ENCODE data around the gene CCDC13.

The CCDC13 gene

GRCh38 chr3:42805141-42805821 lies 32.2 kb upstream of the CCDC13 start (continued):
- TF ChIP-seq CREB5 (CRISPR knock-in tag; IDR thresholded peaks at IDR 0.05; ENCODE audit: low read depth): no peak
- no peak for TF ChIP-seq ISL1 (CRISPR knock-in tag; IDR thresholded peaks at IDR 0.05)

- no peak; the same call in 1 of the 3 replicates for ATAC-seq
- TF ChIP-seq SNAI2 (CRISPR knock-in tag; IDR thresholded peaks at IDR 0.05) (no peak), OSR1 (CRISPR knock-in tag; IDR thresholded peaks at IDR 0.05) (no peak), GLIS3 (CRISPR knock-in tag; IDR thresholded peaks at IDR 0.05) (no peak), ZNF70 (CRISPR knock-in tag; IDR thresholded peaks at IDR 0.05) (no peak), PPARA (CRISPR knock-in tag; IDR thresholded peaks at IDR 0.05; ENCODE audit: borderline replicate concordance) (no peak), ZFP30 (CRISPR knock-in tag; IDR thresholded peaks at IDR 0.05) (no peak), TOX (CRISPR knock-in tag; IDR thresholded peaks at IDR 0.05; ENCODE audit: borderline replicate concordance) (no peak), TCF4 (CRISPR knock-in tag; IDR thresholded peaks at IDR 0.05; ENCODE audit: borderline replicate concordance) (no peak), BACH2 (CRISPR knock-in tag; IDR thresholded peaks at IDR 0.05; ENCODE audit: borderline replicate concordance) (no peak), ISL1 (CRISPR knock-in tag; IDR thresholded peaks at IDR 0.05) (no peak)
Measured at GRCh38 chr3:42804831-42805132, 31.7 kb upstream of the CCDC13 start.

- peak; percentile 99 for ATAC-seq
- TF ChIP-seq CSRNP3 (CRISPR knock-in tag; IDR thresholded peaks at IDR 0.05): 0 out of 2 replicates have a peak, but pooled peaks have one; percentile 8
- TF ChIP-seq ZNF70 (CRISPR knock-in tag; IDR thresholded peaks at IDR 0.05): no peak
Measured at GRCh38 chr3:42804106-42804830, 31.2 kb upstream of the CCDC13 start, which contains the start of gene HIGD1A. TSS of gene HIGD1A (minus strand) at chr3:42804490. CDS start at chr3:42794253, 10,237 bp downstream.

- no peak for TF ChIP-seq PPARA (CRISPR knock-in tag; IDR thresholded peaks at IDR 0.05; ENCODE audit: borderline replicate concordance)
- no peak for TF ChIP-seq BACH2 (CRISPR knock-in tag; IDR thresholded peaks at IDR 0.05; ENCODE audit: borderline replicate concordance)
- TF ChIP-seq ZC3H10 (CRISPR knock-in tag; IDR thresholded peaks at IDR 0.05): no peak
- no peak for TF ChIP-seq ZNF565 (CRISPR knock-in tag; conservative IDR thresholded peaks at IDR 0.05; ENCODE audit: low read depth)
- TF ChIP-seq OSR1 (CRISPR knock-in tag; IDR thresholded peaks at IDR 0.05): no peak
- no peak for TF ChIP-seq PATZ1 (CRISPR knock-in tag; IDR thresholded peaks at IDR 0.05; ENCODE audit: borderline replicate concordance)
- TF ChIP-seq ISL1 (CRISPR knock-in tag; IDR thresholded peaks at IDR 0.05): no peak
- no peak for TF ChIP-seq ZFP30 (CRISPR knock-in tag; IDR thresholded peaks at IDR 0.05)
- TF ChIP-seq ZNF8 (CRISPR knock-in tag; IDR thresholded peaks at IDR 0.05): no peak
- TF ChIP-seq CREB5 (CRISPR knock-in tag; IDR thresholded peaks at IDR 0.05; ENCODE audit: low read depth): no peak
- TF ChIP-seq GLIS3 (CRISPR knock-in tag; IDR thresholded peaks at IDR 0.05): no peak
- no peak for TF ChIP-seq TOX (CRISPR knock-in tag; IDR thresholded peaks at IDR 0.05; ENCODE audit: borderline replicate concordance)
- TF ChIP-seq CSRNP3 (CRISPR knock-in tag; IDR thresholded peaks at IDR 0.05): no peak
- no peak for TF ChIP-seq POU6F1 (CRISPR knock-in tag; IDR thresholded peaks at IDR 0.05; ENCODE audit: borderline replicate concordance, low read depth)
- no peak for TF ChIP-seq TSHZ2 (CRISPR knock-in tag; IDR thresholded peaks at IDR 0.05)
- no peak for TF ChIP-seq TCF4 (CRISPR knock-in tag; IDR thresholded peaks at IDR 0.05; ENCODE audit: borderline replicate concordance)
- TF ChIP-seq RARB (CRISPR knock-in tag; IDR thresholded peaks at IDR 0.05): no peak
- ATAC-seq: peak; percentile 60
Measured at GRCh38 chr3:42803414-42804105, 30.5 kb upstream of the CCDC13 start.
